A549 treated with AZD9567 at 1 μM for 4 hours (cell line): ENCODE data around the gene OVOL1. TPM values are rescaled to one million over a fixed set of nuclear protein-coding genes. Genes with fewer than 3 reads are reported as not detected.

Experiments used
- total RNA-seq: library from RNA; stranded (reverse); fragments of 200-300 nt; extraction: Qiagen RNA extraction; gene quantifications from 5 replicates; pipeline ENCODE4 v1.2.3, GENCODE V29; 2022; ENCODE audit not compliant: insufficient read depth

The OVOL1 gene
- total RNA-seq: 0.05 to 0.09 TPM (median 0.09 TPM) in 4 of 5 replicates, not detected in the other

GRCh38 chr11:65786786-65787636, at the start of gene OVOL1:
TSS of gene OVOL1 (plus strand) at chr11:65787063. CDS start at chr11:65787374, 311 bp downstream.

GRCh38 chr11:65780770-65781151, 6.1 kb upstream of the OVOL1 start, which contains the start of gene AP5B1:
TSS of gene AP5B1 (minus strand) at chr11:65780976. CDS start at chr11:65780591, 385 bp downstream.

GRCh38 chr11:65833297-65834030, 46.6 kb downstream of the OVOL1 start, which contains the start of gene SNX32:
TSS of gene SNX32 (plus strand) at chr11:65833963. CDS start at chr11:65834066, 103 bp downstream.

Other genes starting within 250 kb of the OVOL1 start
- gene LTBP3, start 228.7 kb upstream of the OVOL1 start, total RNA-seq: 65.1 to 117 TPM (median 101 TPM) in 5 replicates
- 69.5 to 80.8 TPM (median 77.9 TPM) in 5 replicates for gene ZNRD2, start 216.6 kb upstream of the OVOL1 start, total RNA-seq
- 20.8 to 56.1 TPM (median 50.0 TPM) in 5 replicates for gene FAM89B, start 214.5 kb upstream of the OVOL1 start, total RNA-seq
- gene EHBP1L1, start 211.0 kb upstream of the OVOL1 start, total RNA-seq: 22.6 to 35.1 TPM (median 32.7 TPM) in 5 replicates
- 0.26 to 1.4 TPM (median 0.77 TPM) in 4 of 5 replicates, not detected in the other for gene KCNK7, start 191.3 kb upstream of the OVOL1 start, total RNA-seq
- gene MAP3K11, start 172.8 kb upstream of the OVOL1 start, total RNA-seq: 44.0 to 49.5 TPM (median 47.5 TPM) in 5 replicates
- gene PCNX3, start 171.3 kb upstream of the OVOL1 start, total RNA-seq: 25.3 to 38.8 TPM (median 37.9 TPM) in 5 replicates
- 11.1 to 21.7 TPM (median 18.4 TPM) in 5 replicates for gene SIPA1, start 149.0 kb upstream of the OVOL1 start, total RNA-seq
- gene RELA, start 124.1 kb upstream of the OVOL1 start, total RNA-seq: 52.1 to 79.3 TPM (median 74.8 TPM) in 5 replicates
- gene KAT5, start 74.8 kb upstream of the OVOL1 start, total RNA-seq: 31.3 to 46.9 TPM (median 45.7 TPM) in 5 replicates
- 26.8 to 55.4 TPM (median 52.8 TPM) in 5 replicates for gene RNASEH2C, start 66.3 kb upstream of the OVOL1 start, total RNA-seq
- 6.6 to 12.9 TPM (median 11.5 TPM) in 5 replicates for gene AP5B1, start 6.1 kb upstream of the OVOL1 start, total RNA-seq
- gene SNX32, start 46.9 kb downstream of the OVOL1 start, total RNA-seq: 0.08 to 0.10 TPM (median 0.10 TPM) in 3 of 5 replicates, not detected in the others
- 2,195 to 2,429 TPM (median 2,317 TPM) in 5 replicates for gene CFL1, start 71.1 kb downstream of the OVOL1 start, total RNA-seq
- 18.2 to 33.2 TPM (median 29.7 TPM) in 5 replicates for gene MUS81, start 73.4 kb downstream of the OVOL1 start, total RNA-seq
- gene EFEMP2, start 85.7 kb downstream of the OVOL1 start, total RNA-seq: 0.54 to 1.7 TPM (median 1.3 TPM) in 4 of 5 replicates, not detected in the other
- 0.09 TPM in 3 of 5 replicates, not detected in the others for gene CTSW, start 92.8 kb downstream of the OVOL1 start, total RNA-seq
- gene FIBP, start 101.4 kb downstream of the OVOL1 start, total RNA-seq: 84.8 to 112 TPM (median 86.9 TPM) in 5 replicates
- 28.3 to 53.4 TPM (median 46.1 TPM) in 5 replicates for gene CCDC85B, start 103.6 kb downstream of the OVOL1 start, total RNA-seq
- gene FOSL1, start 113.3 kb downstream of the OVOL1 start, total RNA-seq: 119 to 205 TPM (median 139 TPM) in 5 replicates
- 34.9 to 51.5 TPM (median 45.0 TPM) in 5 replicates for gene C11orf68, start 132.0 kb downstream of the OVOL1 start, total RNA-seq
- 129 to 249 TPM (median 206 TPM) in 5 replicates for gene DRAP1, start 132.4 kb downstream of the OVOL1 start, total RNA-seq
- gene TSGA10IP, start 158.4 kb downstream of the OVOL1 start, total RNA-seq: 0.25 TPM in 1 of 5 replicates, not detected in the others
- gene SART1, start 174.7 kb downstream of the OVOL1 start, total RNA-seq: 45.1 to 62.7 TPM (median 60.4 TPM) in 5 replicates
- 38.4 to 48.6 TPM (median 42.4 TPM) in 5 replicates for gene EIF1AD, start 215.1 kb downstream of the OVOL1 start, total RNA-seq
- 271 to 480 TPM (median 473 TPM) in 5 replicates for gene BANF1, start 215.4 kb downstream of the OVOL1 start, total RNA-seq
- gene CST6, start 224.9 kb downstream of the OVOL1 start, total RNA-seq: not detected in 5 replicates
- gene CATSPER1, start 239.4 kb downstream of the OVOL1 start, total RNA-seq: 0.71 to 1.2 TPM (median 1.1 TPM) in 4 of 5 replicates, not detected in the other